GM19035 (cell line): ENCODE results near the gene SRGAP2B.
"Not testable (repeated sequence)": the region's sequence is repeated elsewhere in the genome, so short reads cannot be mapped to it uniquely, and the experiment has no call there.

Experiments used
- ATAC-seq: cut with Tn5 transposase; IDR thresholded peaks from one replicate; pipeline ENCODE4 v1.9.1; 2021; ENCODE audit not compliant: unreplicated experiment

Gene SRGAP2B

DNA sequence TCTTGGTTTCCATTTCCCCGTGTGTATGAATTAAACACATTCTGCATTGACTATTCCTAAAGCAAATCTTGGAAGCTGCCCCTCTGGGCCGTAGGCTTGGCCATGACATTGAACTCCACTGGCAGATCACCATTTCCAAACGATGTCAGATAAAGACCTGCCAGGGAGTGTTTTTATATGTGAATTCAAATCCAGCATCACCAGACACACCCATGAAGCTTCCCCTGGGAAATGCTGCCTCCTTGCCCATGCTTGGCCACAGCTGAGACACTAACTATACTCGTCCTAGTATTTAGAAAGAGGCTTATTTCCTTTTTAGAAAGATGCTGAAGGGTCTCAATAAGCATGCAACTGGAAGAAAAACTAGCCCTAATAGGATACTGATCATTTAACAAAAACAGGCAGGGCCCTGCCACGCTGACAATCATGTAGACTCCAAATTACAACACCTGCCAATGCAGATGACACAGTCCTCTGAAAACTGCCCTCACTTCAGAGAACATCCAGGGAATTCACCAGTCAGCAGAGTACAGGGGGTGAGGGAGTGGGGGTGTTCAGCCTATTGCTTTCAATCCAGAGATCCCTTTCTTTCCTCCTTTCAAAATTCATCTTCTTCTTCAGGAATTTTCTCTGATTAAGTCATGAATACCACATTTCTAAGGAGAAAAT lies 94.9 kb downstream of the SRGAP2B start:
- ATAC-seq = not testable (repeated sequence)

DNA sequence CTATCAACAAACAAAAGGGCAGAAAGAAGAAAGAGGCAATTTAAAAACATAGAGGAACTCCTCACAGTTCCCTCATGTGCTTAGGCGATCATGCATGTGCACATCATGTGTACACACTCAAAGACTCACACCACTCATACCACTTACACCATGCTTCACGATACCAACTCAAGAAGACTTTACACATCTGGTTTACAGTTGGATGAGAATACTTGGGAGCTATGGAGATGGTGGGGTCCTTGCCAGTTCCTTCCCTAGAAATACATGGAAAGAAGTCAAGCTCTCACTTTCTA lies 96.2 kb downstream of the SRGAP2B start:
- ATAC-seq = not testable (repeated sequence)

DNA sequence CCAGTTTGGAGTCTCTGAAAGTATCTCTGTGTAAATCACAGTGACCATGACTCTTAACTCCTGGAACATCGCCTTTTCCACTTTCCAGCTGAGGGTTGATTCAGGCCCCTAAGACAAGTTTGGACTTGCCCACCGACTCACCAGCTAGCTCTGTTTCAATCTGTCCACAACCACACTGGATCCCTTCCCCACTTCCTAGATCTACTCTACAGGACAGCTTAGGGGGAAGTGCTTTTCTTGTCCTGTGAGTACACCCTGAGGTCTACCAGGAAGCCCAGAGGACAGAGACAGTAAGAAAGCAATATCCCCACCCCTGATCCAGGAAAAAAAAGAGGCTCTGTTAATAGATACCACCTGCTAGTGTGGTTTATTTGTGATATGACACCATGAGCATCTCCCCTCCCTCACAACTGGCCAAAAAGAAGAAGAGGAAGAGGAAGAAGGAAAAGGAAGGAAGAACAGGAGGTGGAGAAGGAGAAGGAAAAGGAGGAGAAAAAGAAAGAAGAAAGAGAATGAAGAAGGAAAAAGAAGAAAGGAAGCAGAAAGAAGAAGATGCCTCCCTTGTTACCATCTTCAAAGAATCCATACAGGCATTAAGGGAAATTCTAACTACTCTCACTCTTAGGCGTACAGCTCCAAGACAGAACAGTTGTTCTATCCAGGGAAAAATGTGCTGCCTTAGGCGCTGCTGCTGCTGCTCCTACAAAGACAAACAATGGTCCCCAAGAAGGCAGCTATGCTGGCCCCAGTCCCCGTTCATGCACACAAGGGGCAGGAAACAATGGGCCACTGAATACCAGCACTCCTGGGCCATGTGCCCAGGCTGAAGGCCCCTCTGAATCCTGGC lies 96.8 kb downstream of the SRGAP2B start:
- ATAC-seq = not testable (repeated sequence)

DNA sequence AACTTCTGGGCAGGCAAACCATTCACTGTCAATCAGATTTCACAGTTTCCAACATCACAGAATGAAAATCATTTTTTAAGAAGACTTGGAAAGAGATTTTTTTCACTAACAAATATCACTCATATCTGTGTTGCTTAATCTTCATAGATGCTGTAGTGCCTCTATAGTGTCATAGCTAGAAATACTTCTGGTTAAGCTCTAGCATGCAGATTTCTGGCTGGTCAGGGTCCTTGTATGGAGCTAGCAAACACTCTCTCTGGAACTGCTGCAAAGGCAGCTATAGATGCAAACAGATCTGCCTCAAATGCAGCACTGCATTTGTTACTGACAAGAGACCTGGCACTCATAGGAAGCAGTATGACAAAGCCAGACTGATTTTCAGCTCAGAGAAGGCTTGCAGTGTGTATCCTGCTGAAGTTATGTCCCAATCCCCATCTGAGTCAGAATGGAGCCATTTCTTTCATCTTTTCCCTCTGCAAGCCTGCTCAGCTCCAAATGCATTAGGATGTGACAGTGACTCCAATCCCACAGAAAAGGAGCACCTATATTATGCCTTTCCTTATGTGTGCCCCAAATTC lies 99.2 kb downstream of the SRGAP2B start:
- ATAC-seq = not testable (repeated sequence)

DNA sequence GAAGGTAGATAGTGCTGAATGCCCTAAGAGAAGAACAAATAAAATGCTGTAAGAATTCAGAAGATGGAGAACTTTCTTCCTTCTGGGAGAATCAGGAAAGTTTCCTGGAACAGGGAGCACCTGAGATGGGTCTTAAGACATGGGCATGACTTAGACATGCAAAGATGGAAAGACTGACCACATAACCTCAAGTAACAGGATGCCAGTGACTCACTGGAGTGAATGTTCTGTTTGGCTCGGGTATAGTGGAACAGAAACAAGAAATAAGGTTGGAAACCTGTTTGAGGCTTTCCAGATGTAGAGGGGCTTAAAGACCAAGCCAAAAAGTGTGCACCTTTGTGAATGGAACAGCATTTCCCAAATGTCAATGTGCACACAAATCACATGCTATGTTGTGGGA lies 102.2 kb downstream of the SRGAP2B start:
- not testable (repeated sequence) for ATAC-seq

DNA sequence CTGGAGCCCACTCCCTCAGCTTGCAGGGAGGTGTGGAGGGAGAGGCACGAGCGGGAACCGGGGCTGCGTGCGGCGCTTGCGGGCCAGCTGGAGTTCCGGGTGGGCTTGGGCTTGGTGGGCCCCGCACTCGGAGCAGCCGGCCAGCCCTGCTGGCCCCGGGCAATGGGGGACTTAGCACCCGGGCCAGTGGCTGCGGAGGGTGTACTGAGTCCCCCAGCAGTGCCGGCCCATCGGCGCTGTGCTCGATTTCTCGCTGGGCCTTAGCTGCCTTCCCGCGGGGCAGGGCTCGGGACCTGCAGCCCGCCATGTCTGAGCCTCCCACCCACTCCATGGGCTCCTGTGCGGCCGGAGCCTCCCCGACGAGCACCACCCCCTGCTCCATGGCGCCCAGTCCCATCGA lies 104.5 kb downstream of the SRGAP2B start:
- ATAC-seq = not testable (repeated sequence)

DNA sequence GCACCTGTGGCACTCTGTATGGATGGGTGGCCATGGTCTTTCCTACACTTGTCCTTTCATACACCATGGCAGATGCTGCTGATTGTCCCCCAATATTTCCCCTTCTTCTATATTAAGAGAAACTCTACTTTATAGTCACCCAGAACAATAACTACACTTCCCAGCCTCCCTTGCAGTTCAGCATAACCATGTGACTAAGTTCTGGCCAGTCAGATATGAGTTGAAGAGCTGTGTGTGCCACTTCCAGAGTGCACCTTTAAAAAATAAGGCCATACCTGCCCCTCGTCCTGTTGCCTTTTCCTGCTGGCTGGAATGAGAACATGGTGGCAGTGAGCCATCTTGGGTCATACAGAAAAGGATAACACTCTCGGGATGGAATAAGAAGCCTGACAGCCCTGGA lies 108.0 kb downstream of the SRGAP2B start:
- ATAC-seq = not testable (repeated sequence)

DNA sequence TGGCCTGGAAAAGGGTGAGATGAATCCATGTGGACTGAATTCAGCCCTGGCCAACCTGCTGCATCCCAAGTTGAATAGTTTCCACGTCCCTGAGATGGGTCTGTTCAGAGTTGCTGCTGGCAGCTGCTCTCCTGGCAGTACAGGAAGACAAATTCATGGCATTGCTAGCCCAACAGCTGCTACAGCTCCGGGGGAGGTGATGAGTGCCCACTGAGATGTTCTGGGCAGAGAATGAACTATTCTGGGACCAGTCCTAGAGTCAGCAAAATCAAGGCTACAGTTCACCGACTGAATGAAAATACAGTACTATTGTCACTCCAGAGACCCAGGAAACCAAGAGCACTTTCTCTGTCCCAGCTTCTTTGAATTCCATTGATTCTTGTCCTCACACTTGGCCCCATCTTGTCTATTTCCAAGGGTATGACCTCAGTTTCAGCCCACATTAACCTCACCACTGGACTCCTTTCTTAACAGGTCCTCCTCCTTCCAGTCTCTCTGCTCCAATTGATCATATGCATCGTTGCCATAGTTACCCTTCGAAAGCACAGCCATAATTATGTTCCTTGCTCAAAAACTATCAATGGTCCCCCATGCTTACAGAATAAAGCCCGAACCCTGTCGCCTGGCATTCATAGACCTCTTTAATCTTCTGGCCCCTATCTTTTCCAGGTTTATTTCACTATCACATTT lies 108.8 kb downstream of the SRGAP2B start:
- ATAC-seq = not testable (repeated sequence)

DNA sequence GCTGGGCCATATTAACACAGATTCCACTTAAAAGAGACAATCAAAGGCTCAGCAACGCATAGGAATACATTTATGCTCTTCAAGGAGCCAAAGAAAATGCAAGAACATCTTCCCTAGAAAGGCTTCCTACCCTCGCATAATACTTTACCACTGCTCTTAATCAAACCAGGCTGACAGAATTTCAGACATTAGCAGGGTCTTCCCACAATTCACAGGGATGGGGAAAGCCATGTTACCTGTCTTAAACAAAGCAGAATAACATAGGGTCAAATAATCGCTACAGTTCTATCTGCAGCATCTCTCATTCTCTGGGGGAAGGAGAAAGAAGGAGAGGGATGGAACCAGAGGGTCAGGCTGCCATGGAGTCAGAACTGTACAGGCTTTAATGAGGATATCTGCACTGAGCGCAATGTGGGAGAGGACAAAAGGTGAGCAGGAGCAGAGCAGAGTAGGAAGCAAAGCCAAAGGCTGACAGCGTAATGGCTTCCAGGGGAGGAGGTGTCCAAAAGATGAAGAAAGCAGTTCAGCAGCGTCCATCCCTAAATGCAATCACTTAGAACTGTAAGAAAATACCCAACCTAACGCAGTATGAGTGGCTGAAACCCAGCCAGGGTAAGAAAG lies 109.5 kb downstream of the SRGAP2B start:
- not testable (repeated sequence) for ATAC-seq

DNA sequence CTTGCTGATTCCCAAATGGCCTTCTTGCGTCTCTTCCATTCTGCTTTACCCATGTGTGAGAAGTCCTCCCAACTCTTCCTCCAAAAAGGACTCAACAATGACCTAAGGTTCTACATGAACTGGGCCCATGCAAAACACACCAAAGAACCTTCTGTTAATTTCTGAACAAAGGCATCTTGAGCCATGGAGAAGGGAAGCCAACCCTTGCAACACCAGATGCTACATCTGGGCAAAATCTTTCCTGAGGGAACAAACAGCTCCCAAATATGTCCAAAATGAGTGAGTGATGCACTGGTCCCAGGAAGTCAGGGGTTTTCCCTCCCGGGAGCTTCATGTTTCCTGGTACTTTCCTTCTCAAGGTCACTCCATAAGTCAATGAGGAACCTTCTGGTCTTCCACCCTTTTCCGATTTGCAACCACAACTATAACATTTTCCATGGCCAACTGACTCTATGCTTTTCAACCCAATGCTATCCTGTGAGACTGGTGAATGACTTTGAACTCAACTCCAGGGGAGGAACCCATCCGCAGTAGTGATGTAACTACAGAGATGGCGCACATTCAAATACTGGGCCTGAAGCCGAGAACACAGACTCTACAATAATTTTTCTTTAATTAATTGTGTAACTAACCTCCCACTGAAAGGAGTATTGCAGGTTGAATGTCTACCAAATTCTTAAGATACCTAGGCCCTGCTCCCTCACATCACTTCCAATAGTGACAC lies 112.2 kb downstream of the SRGAP2B start:
- ATAC-seq = not testable (repeated sequence)

DNA sequence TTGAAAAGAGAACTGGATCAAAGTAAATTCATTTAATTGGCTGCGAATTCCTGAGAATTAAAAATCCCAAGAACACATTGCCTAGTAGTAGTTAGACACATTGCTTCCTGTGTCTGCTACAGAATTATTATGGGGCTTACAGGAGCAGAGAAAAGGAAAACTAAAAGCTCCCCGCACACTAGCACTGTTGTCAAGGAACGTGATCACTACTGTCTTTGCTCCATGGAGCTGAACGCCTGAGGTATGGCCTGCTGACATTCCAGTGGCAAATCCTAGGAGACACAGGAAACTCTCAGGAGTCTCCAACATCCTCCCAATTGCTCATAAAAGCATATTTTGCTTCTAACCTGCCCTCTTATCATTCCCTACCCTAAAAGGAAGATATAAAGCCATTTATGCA lies 114.0 kb downstream of the SRGAP2B start:
- ATAC-seq = not testable (repeated sequence)

DNA sequence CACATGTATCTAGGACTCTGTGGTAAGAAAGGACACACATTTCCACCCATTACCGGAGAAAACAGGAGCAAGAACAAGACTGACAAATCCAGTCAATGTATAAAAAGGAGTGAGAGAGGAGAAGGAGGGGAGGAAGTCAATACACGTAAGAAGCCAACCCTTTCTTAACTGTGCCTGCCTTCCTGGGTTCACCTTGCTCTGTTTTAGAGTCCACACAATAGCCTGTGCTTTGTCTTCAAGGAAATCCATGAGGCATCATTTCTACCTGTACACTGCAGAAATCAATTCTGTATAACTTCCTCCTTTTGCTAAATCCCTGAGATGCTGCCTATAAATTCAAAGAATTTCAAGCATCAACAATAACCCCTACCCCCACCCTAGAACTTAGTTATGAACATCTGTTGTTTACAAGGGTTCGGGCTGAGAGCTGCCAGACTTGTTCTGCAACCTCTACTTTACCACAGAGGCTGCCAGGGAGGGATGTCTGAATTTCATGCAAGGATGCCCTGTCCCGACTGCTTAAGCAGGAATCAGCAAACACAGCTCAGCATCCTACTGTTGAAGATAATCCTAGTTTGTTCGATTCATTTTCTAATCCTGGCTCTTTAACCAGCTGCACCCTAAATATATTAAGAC lies 115.0 kb downstream of the SRGAP2B start:
- not testable (repeated sequence) for ATAC-seq

DNA sequence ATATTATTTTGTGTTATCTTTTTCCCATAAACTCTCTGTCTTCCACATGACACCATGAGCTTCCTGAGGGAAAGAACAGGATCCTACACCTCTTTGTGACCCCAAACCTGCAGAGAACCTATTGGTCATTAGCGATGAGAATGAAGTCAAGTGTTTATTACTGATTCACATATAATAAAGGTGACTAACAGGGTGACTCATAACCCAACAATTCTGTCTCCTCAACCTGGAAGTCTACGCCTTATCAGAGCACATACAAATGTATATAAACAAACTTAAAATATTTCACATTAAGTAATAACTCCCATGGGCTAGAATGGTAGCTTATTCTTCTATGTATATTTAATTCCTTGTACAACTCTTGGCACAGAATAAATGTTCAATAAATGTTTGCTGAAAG lies 117.3 kb downstream of the SRGAP2B start:
- not testable (repeated sequence) for ATAC-seq

DNA sequence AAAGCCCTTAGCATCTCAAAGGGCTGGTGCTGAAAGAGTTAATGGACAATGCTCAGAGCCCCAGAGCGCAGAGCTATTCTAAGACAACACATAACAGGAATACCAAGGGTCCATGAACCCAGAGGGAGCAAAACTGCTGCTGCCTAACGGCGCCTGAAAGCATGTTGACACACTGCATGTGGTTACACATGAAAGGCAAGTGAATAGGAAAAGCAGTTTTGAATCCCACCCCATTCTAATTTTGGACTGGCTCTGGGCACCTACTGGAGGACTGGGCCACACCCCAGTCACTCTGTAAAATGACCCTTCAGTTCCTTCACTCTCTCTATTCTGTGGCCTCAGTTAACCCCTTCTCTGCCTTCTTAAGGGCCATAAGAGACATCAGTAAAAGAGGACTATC lies 123.2 kb downstream of the SRGAP2B start:
- ATAC-seq = not testable (repeated sequence)

DNA sequence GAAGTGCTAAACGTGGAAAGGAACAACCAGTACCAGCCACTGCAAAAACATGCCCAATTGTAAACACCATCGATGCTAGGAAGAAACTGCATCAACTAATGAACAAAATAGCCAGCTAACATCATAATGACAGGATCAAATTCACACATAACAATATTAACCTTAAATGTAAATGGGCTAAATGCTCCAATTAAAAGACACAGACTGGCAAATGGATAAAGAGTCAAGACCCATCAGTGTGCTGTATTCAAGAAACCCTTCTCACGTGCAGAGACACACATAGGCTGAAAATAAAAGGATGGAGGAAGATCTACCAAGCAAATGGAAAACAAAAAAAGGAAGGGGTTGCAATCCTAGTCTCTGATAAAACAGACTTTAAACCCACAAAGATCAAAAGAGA lies 128.6 kb downstream of the SRGAP2B start:
- ATAC-seq = not testable (repeated sequence)

DNA sequence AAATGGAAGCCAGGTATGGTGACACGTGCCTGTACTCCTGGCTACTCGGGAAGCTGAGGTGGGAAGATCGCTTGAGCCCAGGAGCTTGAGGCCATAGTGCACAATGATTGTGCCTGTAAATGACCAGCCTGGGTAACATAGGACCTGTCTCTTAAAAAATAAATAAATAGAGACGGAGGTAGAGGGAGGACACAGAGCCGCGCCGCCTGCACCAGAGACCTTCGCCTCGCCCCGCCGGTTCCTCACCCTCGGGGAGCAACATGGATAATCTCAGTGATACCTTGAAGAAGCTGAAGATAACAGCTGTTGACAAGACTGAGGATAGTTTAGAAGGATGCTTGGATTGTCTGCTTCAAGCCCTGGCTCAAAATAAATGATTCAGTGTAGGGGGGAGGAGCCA lies 130.4 kb downstream of the SRGAP2B start:
- not testable (repeated sequence) for ATAC-seq

DNA sequence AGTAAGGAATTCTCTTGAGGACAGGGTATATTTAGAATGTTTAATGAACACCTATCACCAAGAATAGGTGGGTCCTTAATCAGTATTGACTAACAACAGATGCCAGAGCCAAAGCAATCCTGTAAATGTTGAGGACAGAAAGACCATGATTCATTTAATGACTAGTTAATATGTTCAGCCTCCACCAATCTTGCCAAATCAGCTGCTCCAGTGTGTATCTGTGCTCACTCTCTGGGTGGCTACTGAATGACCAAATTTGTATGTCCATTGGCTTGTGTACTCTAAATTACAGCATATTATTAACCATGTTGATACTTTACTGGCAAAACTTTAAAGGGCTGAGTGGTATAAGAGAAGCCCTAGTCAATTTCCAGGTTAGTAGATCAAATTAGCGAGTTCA lies 130.9 kb downstream of the SRGAP2B start:
- ATAC-seq = not testable (repeated sequence)

DNA sequence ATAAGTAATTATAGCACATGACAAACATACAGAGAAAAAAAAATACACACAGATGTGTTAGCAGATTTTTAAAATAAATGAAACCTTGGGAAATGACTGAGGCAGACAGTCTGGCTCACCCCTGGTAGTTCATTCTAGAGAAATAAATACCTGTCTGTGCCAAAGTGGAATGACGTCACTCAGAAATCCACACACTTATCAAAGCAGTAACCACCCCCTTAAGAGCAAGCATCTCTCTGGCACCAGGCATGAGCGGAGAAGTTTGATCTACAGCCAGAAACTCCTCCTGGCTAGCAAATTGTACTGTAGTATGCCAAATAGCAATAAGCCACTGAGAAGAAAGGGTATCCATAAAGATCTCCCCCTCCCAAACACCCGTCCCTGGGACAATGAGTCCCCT lies 131.6 kb downstream of the SRGAP2B start:
- not testable (repeated sequence) for ATAC-seq

DNA sequence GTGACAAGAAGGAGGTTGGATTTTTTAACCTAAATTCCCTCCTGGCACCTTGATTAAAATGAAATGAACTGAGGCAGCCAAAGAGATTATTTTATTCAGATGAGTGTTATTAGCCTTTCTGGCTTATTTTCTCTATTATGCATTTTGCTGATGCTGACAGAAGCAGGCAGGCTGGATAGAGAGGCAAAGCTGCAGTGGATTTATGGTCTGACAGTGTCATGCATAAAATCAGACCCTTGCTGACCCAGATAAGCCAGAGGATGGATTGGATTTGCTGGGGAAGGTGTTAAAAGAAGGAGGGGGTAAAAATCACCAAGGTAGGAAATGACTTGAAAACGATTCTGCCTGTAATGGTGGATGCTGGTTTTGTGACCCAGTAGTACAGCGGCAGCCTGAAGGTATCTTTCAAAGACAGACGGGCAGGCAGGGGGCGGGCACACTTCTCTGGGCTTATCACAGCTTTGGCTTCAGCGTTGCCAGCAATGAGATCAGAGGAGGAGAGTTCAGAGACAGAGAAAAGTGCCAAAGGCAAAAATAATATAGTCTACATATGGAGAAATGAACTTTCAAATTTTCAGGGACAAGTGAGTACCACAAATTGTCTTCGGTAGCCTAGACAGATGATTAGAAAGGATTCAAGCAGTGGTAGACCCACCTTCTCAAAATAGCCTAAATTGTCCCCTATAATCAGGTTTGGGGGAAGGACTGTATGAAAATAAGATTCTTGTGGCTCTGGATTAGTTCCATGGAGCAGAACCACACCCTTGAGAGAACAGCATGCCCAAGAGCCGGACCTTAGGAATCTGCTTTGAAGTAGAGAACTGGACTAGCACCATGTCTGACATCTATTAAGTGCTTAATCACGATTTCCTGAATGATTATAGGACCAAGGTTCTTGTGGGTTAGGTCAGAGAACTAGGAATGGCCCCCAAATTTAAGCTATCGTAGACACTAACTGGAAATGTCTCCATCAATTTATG lies 133.2 kb downstream of the SRGAP2B start:
- not testable (repeated sequence) for ATAC-seq
